GM12878 (cell line): ENCODE results near the gene MGST3. TPM values are rescaled to one million over a fixed set of nuclear protein-coding genes. Genes with fewer than 3 reads are reported as not detected.

Experiments
- ATAC-seq: fragments of 200-7000 bp; cut with Tn5 transposase; 3 replicates; pipeline ENCODE4 v1.9.1; 2020; ENCODE audit warnings: mild to moderate bottlenecking, moderate library complexity
- BruUV-seq: library from RNA; stranded (reverse); fragments of 400-500 nt; replicated peaks from 2 replicates; lab custom pipeline; 2021; lab: Mats Ljungman, UMichigan
- CTCF ChIA-PET: fragments of 300-600 bp; sonication (Branson Sonifier 250); formaldehyde crosslinking; extraction: SDS; loops from one replicate; lab custom pipeline; 2021; ENCODE audit warnings: inconsistent platforms; lab: Yijun Ruan, JAX
- POLR2A ChIA-PET: fragments of 350-600 bp; formaldehyde crosslinking; extraction: SDS; loops from one replicate; lab custom pipeline; 2021; ENCODE audit warnings: inconsistent platforms; lab: Charles Lee
- RAD21 ChIA-PET: fragments of 300-600 bp; sonication (Branson Sonifier 250); formaldehyde crosslinking; loops from one replicate; lab custom pipeline; 2023; ENCODE audit warnings: antibody characterized with exemption; ENCODE audit not compliant: unreplicated experiment; lab: Charles Lee
- SMC1A ChIA-PET: fragments of 300-600 bp; sonication (Branson Sonifier 250); formaldehyde crosslinking; loops from one replicate; lab custom pipeline; 2023; ENCODE audit not compliant: unreplicated experiment, uncharacterized antibody; lab: Charles Lee
- DNase-seq: peaks from one replicate; pipeline ENCODE4 v3.0.0-alpha.2; 2011; ENCODE audit warnings: low read depth, low spot score
- FAIRE-seq: peaks from 3 replicates; lab custom pipeline; 2011; peaks lifted over from hg19 to GRCh38; lab: Jason Lieb, UNC
- H2AFZ ChIP-seq: 2 replicates; pipeline ENCODE4 v1.6.0; 2011; ENCODE audit warnings: low read depth, low read length, control low read depth; ENCODE audit not compliant: control insufficient read depth
- H3K27ac ChIP-seq: 2 replicates; pipeline ENCODE4 v1.5.1; 2011; ENCODE audit warnings: control low read depth; ENCODE audit not compliant: control insufficient read depth, insufficient read depth
- H3K27me3 ChIP-seq, 2 experiments: replicated peaks in 1 of 2; 2 replicates each; pipeline versions ENCODE4 v1.6.0 to v1.6.1; 2011; ENCODE audit warnings: low read length in 1 of 2; ENCODE audit not compliant: control insufficient read depth in 2 of 2, insufficient read depth in 2 of 2
- H3K36me3 ChIP-seq, 2 experiments: 2 replicates each; pipeline ENCODE4 v1.5.1; 2011; ENCODE audit warnings: low read length in 1 of 2; ENCODE audit not compliant: control insufficient read depth in 2 of 2, insufficient read depth in 2 of 2
- H3K4me1 ChIP-seq: 2 replicates; pipeline ENCODE4 v1.6.1; 2011; ENCODE audit warnings: mild to moderate bottlenecking, low read length, moderate library complexity, mixed read lengths; ENCODE audit not compliant: control insufficient read depth, insufficient read depth
- H3K4me2 ChIP-seq: 2 replicates; pipeline ENCODE4 v1.6.0; 2011; ENCODE audit warnings: control low read depth; ENCODE audit not compliant: control insufficient read depth, insufficient read depth
- H3K4me3 ChIP-seq: fragments of 200-600 bp; sonication (generic); 2 replicates; pipeline ENCODE4 v1.5.1; 2016
- H3K79me2 ChIP-seq: 2 replicates; pipeline ENCODE4 v1.6.0; 2011; ENCODE audit warnings: low read length; ENCODE audit not compliant: control insufficient read depth, insufficient read depth
- H3K9ac ChIP-seq: 2 replicates; pipeline ENCODE4 v1.8.0; 2011; ENCODE audit warnings: low read length, control low read depth, mixed read lengths; ENCODE audit not compliant: control insufficient read depth, insufficient read depth
- H3K9me3 ChIP-seq: replicated peaks from 3 replicates; pipeline ENCODE4 v1.5.1; 2011; ENCODE audit warnings: mild to moderate bottlenecking, low read length; ENCODE audit not compliant: control insufficient read depth, insufficient read depth
- H4K20me1 ChIP-seq: 2 replicates; pipeline ENCODE4 v1.6.0; 2011; ENCODE audit not compliant: control insufficient read depth, insufficient read depth
- BRCA1 ChIP-seq: IDR thresholded peaks from 2 replicates; pipeline ENCODE4 v1.6.1; 2011; ENCODE audit warnings: low read depth, low read length, improper control_type of control experiment
- CHD1 ChIP-seq: IDR thresholded peaks from 2 replicates; pipeline ENCODE4 v1.6.1; 2012; ENCODE audit warnings: low read depth, low read length, improper control_type of control experiment
- CHD2 ChIP-seq: IDR thresholded peaks from 2 replicates; pipeline ENCODE4 v1.6.1; 2011; ENCODE audit warnings: low read depth, low read length, improper control_type of control experiment, borderline replicate concordance
- FOXM1 ChIP-seq: IDR thresholded peaks from 2 replicates; pipeline ENCODE4 v1.6.1; 2012; ENCODE audit warnings: low read depth, mild to moderate bottlenecking, inconsistent platforms, low read length, moderate library complexity
- SIX5 ChIP-seq: IDR thresholded peaks from 2 replicates; pipeline ENCODE4 v1.6.1; 2011; ENCODE audit warnings: mild to moderate bottlenecking, low read depth, low read length, moderate library complexity; ENCODE audit not compliant: severe bottlenecking
- WGBS: methylation state at CpG from one replicate; pipeline ENCODE4 v1.1.6; 2016; ENCODE audit warnings: low lambda C conversion rate; ENCODE audit not compliant: insufficient replicate concordance, insufficient coverage; ENCODE audit errors: missing lambda C conversion rate; 5-methylcytosine and 5-hydroxymethylcytosine counted together
- in situ Hi-C: fragments of 300-500 bp; cut with MboI; formaldehyde crosslinking; loops from 9 replicates; pipeline ENCODE4 v1.14.3; 2018; ENCODE audit warnings: mixed read lengths
- intact Hi-C: fragments of 100-400 bp; cut with micrococcal nuclease; formaldehyde crosslinking; loops from one replicate; pipeline ENCODE4 v1.14.2; 2022; ENCODE audit not compliant: unreplicated experiment
- polyA plus RNA-seq, 11 experiments: library from polyadenylated mRNA; depleted of rRNA in 4 of 11; unstranded in 6 of 11; stranded (reverse) in 5 of 11; fragments of >200 nt; fragmentation: Nextera tagmentation in 4 of 11; fragmentation: Illumina TruSeq in 1 of 11; extraction: Ambion mirVana in 4 of 11; extraction: Trizol in 1 of 11; gene quantifications; 1 replicate in 1 of 11; 2 replicates in 10 of 11; pipeline versions ENCODE4 v1.2.1 to v1.2.3, GENCODE V29; 2011 to 2016; ENCODE audit warnings: inconsistent platforms in 2 of 11, missing spikeins in 2 of 11, low read depth in 1 of 11
- total RNA-seq, 4 experiments: library from RNA; depleted of rRNA in 3 of 4; stranded (reverse); fragments of >200 nt in 3 of 4; fragmentation: Illumina TruSeq in 1 of 4; extraction: Trizol in 1 of 4; gene quantifications; 2 replicates each; pipeline versions ENCODE4 v1.2.1 to v1.2.3, GENCODE V29; 2013 to 2021
- TF ChIP-seq, protein P1 (sequence below): fragments of 450-650 bp; formaldehyde crosslinking; IDR thresholded peaks from 2 replicates; pipeline ENCODE4 v1.4.0; 2020; ENCODE audit warnings: mild to moderate bottlenecking, moderate library complexity

MGST3 gene
- total and polyA plus RNA-seq, 10 of the 15 experiments (the other 5 are each of a cell fraction or from before 2014, with no cell fraction given): 37.3 to 145 (median 68.8) TPM

DNA sequence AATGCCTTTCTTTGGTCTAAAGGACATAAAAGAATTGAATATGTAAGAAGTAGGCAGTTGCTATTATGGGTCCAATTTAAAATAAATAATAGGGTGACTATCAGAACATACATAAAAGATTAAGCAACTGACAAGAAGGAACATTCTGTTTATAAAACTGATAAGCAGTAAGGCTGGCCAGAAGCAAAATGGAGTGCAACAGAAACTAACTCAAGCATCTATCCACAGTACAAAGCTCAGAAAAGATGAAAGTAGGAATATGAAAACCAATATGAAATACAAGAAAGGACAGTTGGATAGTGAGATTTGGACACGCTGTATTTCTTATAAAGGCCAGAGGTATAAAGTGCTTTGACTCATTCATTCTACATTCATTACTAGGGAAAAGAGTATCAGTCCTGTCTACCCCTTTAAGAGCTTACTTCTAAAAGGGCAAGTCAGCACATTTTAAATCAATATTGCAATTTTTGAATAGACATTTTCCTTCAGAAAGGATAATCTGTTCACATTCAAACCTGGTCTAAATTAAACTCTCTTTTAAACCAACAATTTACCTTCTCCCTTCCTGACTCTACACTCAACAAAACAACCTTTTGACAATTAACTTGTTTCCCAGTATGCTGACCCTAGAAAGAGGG, 52.9 kb downstream of the MGST3 start:
- 52% methylated on average over 1 of the region's 1 CpG for WGBS
- H3K79me2 ChIP-seq: peaks cover 16% of the 10 kb centered on the region
- BruUV-seq: no TSS peak
- in situ Hi-C loops: no loop called here
- ChIA-PET RAD21 (interaction anchor here (0.9 kb wide), 1 partner anchor 61 kb away, joined by 3 read pairs; no protein-coding TSS in a partner anchor), SMC1A (interaction anchor here (1.2 kb wide), 1 partner anchor 228 kb away, joined by 3 read pairs; no protein-coding TSS in a partner anchor), CTCF (interaction anchor here (1.0 to 6.5 kb wide), 5 partner anchors 14 to 230 kb away, joined by 3 to 62 read pairs (median 4); partner anchors contain the start of gene ALDH9A1), POLR2A (interaction anchor here (1.2 kb wide), 1 partner anchor 14 kb away, joined by 3 read pairs; no protein-coding TSS in a partner anchor)
- no peak for ATAC-seq
- H3K4me2 ChIP-seq: no peak overlapping the region
- H2AFZ ChIP-seq: no peak overlapping the region
- H3K27ac ChIP-seq: no peak overlapping the region
- DNase-seq: no peak
- no peak overlapping the region for H3K4me3 ChIP-seq
- no peaks in the 10 kb centered on the region for H4K20me1 ChIP-seq
- TF ChIP-seq CHD2 (no peak), BRCA1 (no peak), FOXM1 (no peak), SIX5 (no peak), CHD1 (no peak)
- TF ChIP-seq, protein P1, sequence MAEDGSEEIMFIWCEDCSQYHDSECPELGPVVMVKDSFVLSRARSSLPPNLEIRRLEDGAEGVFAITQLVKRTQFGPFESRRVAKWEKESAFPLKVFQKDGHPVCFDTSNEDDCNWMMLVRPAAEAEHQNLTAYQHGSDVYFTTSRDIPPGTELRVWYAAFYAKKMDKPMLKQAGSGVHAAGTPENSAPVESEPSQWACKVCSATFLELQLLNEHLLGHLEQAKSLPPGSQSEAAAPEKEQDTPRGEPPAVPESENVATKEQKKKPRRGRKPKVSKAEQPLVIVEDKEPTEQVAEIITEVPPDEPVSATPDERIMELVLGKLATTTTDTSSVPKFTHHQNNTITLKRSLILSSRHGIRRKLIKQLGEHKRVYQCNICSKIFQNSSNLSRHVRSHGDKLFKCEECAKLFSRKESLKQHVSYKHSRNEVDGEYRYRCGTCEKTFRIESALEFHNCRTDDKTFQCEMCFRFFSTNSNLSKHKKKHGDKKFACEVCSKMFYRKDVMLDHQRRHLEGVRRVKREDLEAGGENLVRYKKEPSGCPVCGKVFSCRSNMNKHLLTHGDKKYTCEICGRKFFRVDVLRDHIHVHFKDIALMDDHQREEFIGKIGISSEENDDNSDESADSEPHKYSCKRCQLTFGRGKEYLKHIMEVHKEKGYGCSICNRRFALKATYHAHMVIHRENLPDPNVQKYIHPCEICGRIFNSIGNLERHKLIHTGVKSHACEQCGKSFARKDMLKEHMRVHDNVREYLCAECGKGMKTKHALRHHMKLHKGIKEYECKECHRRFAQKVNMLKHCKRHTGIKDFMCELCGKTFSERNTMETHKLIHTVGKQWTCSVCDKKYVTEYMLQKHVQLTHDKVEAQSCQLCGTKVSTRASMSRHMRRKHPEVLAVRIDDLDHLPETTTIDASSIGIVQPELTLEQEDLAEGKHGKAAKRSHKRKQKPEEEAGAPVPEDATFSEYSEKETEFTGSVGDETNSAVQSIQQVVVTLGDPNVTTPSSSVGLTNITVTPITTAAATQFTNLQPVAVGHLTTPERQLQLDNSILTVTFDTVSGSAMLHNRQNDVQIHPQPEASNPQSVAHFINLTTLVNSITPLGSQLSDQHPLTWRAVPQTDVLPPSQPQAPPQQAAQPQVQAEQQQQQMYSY (CRISPR knock-in tag): no peak
- no peaks in the 10 kb centered on the region; the same call in 2 of the 3 replicates for H3K9me3 ChIP-seq
- H3K27me3 ChIP-seq: no peaks in the 10 kb centered on the region
- intact Hi-C loops: no loop called here
- no peak for FAIRE-seq
- peaks cover 0 to 30% of the 10 kb centered on the region in 2 experiments for H3K36me3 ChIP-seq
- no peak overlapping the region for H3K9ac ChIP-seq
- peaks cover 10% of the 10 kb centered on the region for H3K4me1 ChIP-seq
